Activated effector memory CD4-positive, alpha-beta T cell treated with Interleukin-2 at 50 U/mL for 16 hours (primary cell): ENCODE measurements around the gene TMEM132D.

Experiments used
- DNase-seq: peaks from one replicate; pipeline ENCODE4 v3.0.0-alpha.2; 2020

The TMEM132D gene

GRCh38 chr12:129530517-129530916 is 373.3 kb downstream of the TMEM132D start:
- no peak for DNase-seq

GRCh38 chr12:129527506-129527905 is 376.3 kb downstream of the TMEM132D start:
- DNase-seq: no peak

- no peak for DNase-seq
These were observed 380.2 kb downstream of the TMEM132D start for GRCh38 chr12:129523621-129524020.

GRCh38 chr12:129520739-129521138 is 383.1 kb downstream of the TMEM132D start:
- DNase-seq: no peak

GRCh38 chr12:129503802-129504201 is 400.0 kb downstream of the TMEM132D start:
- no peak for DNase-seq

GRCh38 chr12:129496226-129496625 is 407.6 kb downstream of the TMEM132D start:
- no peak for DNase-seq

GRCh38 chr12:129494766-129495165 is 409.1 kb downstream of the TMEM132D start:
- DNase-seq: no peak

- DNase-seq: no peak
These were observed 409.6 kb downstream of the TMEM132D start for GRCh38 chr12:129494260-129494659.

- DNase-seq: no peak
These were observed 414.6 kb downstream of the TMEM132D start for GRCh38 chr12:129489100-129489676.

GRCh38 chr12:129486931-129487330 is 416.9 kb downstream of the TMEM132D start:
- no peak for DNase-seq

- DNase-seq: no peak
These were observed 420.5 kb downstream of the TMEM132D start for GRCh38 chr12:129483111-129483893.

- no peak for DNase-seq
These were observed 421.9 kb downstream of the TMEM132D start for GRCh38 chr12:129481921-129482320.

GRCh38 chr12:129470196-129470595 is 433.6 kb downstream of the TMEM132D start:
- no peak for DNase-seq

- no peak for DNase-seq
These were observed 436.1 kb downstream of the TMEM132D start for GRCh38 chr12:129467726-129468125.

- no peak for DNase-seq
These were observed 436.5 kb downstream of the TMEM132D start for GRCh38 chr12:129467289-129467688.

- DNase-seq: no peak
These were observed 437.3 kb downstream of the TMEM132D start for GRCh38 chr12:129466499-129466898.

GRCh38 chr12:129459886-129460285 is 443.9 kb downstream of the TMEM132D start:
- no peak for DNase-seq

GRCh38 chr12:129446696-129447095 is 457.1 kb downstream of the TMEM132D start:
- DNase-seq: no peak

- DNase-seq: no peak
These were observed 463.5 kb downstream of the TMEM132D start for GRCh38 chr12:129440278-129440677.

GRCh38 chr12:129434790-129435189 is 469.0 kb downstream of the TMEM132D start:
- DNase-seq: no peak

- DNase-seq: no peak
These were observed 475.4 kb downstream of the TMEM132D start for GRCh38 chr12:129428240-129428936.

- no peak for DNase-seq
These were observed 480.7 kb downstream of the TMEM132D start for GRCh38 chr12:129423041-129423580.

- no peak for DNase-seq
These were observed 490.5 kb downstream of the TMEM132D start for GRCh38 chr12:129413295-129413694.

GRCh38 chr12:129409281-129409680 is 494.5 kb downstream of the TMEM132D start:
- DNase-seq: no peak
